SH-SY5Y (cell line): ENCODE results near the gene ZNF638.

ENCODE experiments used
- GATA2 ChIP-seq: IDR thresholded peaks from 2 replicates; pipeline ENCODE4 v1.6.1; 2011; ENCODE audit warnings: mild to moderate bottlenecking, low read depth, low read length
- GATA3 ChIP-seq: IDR thresholded peaks from 2 replicates; pipeline ENCODE4 v1.6.1; 2011; ENCODE audit warnings: low read depth, mild to moderate bottlenecking, low read length, moderate library complexity

Gene ZNF638

GRCh38 chr2:71417300-71418202 lies 86.0 kb downstream of the ZNF638 start:
- no peak for TF ChIP-seq GATA3

- TF ChIP-seq GATA2 (no peak), GATA3 (no peak)
Observed at GRCh38 chr2:71419145-71419544, 87.6 kb downstream of the ZNF638 start.

DNA sequence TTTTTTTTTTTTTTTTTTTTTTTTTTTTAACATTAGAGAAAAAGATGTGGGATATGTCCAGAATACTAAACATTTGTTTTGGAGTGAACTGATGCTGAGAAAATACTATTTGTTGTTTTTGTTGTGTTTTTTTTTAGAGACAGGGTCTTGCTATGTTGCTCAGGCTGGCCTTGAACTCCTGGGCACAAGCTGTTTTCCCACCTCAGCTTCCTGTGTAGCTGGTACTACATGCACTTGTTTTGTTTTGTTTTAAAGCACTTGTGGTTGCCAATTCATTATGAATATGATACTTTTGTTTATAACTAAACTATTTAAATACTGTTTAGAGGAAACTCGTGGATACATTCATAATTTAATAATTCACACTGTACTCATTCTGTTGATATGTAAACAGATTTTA lies 88.4 kb downstream of the ZNF638 start:
- TF ChIP-seq GATA2 (no peak), GATA3 (no peak)

DNA sequence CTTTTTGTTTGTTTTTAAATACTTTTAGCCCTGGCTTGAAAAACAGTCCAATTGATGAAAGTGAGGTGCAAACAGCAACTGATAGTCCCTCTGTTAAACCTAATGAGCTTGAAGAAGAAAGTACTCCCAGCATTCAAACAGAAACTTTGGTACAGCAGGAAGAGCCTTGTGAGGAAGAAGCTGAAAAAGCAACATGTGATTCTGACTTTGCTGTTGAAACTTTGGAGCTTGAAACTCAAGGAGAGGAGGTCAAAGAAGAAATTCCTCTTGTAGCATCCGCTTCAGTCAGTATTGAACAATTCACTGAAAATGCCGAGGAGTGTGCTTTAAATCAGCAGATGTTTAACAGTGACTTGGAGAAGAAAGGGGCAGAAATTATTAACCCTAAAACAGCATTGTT lies 91.2 kb downstream of the ZNF638 start:
- TF ChIP-seq GATA2 (no peak), GATA3 (no peak)

GRCh38 chr2:71423817-71424420 lies 92.3 kb downstream of the ZNF638 start:
- TF ChIP-seq GATA3 (no peak), GATA2 (no peak)

- no peak for TF ChIP-seq GATA2
Observed at GRCh38 chr2:71426721-71427120, 95.1 kb downstream of the ZNF638 start.

GRCh38 chr2:71428472-71429383 lies 97.1 kb downstream of the ZNF638 start:
- TF ChIP-seq GATA3, result no peak
- TF ChIP-seq GATA2, result no peak

- no peak for TF ChIP-seq GATA2
- TF ChIP-seq GATA3, result no peak
Observed at GRCh38 chr2:71446505-71446904, 114.9 kb downstream of the ZNF638 start.

- TF ChIP-seq GATA2 (no peak), GATA3 (no peak)
Observed at GRCh38 chr2:71449343-71449742, 117.8 kb downstream of the ZNF638 start.

GRCh38 chr2:71451705-71452104 lies 120.1 kb downstream of the ZNF638 start:
- TF ChIP-seq GATA2 (no peak), GATA3 (no peak)

GRCh38 chr2:71452565-71452964 lies 121.0 kb downstream of the ZNF638 start:
- TF ChIP-seq GATA2 (no peak), GATA3 (no peak)

DNA sequence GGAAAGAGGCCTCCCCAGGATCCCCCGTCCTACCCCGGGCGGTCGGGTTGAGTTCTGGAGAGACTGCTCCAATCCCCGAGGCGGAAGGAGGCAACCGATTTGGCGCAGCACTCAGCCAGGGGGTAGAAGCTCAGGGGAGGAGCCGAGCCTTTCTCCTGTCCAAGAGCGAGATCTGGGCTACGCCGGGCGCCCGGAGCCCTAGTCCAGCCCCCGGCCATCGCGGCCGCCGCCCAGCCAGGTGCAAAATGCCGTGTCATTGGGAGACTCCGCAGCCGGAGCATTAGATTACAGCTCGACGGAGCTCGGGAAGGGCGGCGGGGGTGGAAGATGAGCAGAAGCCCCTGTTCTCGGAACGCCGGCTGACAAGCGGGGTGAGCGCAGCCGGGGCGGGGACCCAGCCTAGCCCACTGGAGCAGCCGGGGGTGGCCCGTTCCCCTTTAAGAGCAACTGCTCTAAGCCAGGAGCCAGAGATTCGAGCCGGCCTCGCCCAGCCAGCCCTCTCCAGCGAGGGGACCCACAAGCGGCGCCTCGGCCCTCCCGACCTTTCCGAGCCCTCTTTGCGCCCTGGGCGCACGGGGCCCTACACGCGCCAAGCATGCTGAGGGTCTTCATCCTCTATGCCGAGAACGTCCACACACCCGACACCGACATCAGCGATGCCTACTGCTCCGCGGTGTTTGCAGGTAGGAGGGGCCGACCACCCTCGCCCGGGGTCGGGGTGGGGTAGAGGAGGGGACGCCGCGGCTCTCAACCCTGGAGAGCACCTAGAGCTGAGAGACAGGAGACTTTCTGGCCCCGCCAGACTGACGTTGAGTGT lies 122.0 kb downstream of the ZNF638 start, which contains the start of gene DYSF:
DYSF (plus strand) TSS at position 158 of the 817 bp plus-strand sequence.
- TF ChIP-seq GATA3 (no peak), GATA2 (no peak)

DNA sequence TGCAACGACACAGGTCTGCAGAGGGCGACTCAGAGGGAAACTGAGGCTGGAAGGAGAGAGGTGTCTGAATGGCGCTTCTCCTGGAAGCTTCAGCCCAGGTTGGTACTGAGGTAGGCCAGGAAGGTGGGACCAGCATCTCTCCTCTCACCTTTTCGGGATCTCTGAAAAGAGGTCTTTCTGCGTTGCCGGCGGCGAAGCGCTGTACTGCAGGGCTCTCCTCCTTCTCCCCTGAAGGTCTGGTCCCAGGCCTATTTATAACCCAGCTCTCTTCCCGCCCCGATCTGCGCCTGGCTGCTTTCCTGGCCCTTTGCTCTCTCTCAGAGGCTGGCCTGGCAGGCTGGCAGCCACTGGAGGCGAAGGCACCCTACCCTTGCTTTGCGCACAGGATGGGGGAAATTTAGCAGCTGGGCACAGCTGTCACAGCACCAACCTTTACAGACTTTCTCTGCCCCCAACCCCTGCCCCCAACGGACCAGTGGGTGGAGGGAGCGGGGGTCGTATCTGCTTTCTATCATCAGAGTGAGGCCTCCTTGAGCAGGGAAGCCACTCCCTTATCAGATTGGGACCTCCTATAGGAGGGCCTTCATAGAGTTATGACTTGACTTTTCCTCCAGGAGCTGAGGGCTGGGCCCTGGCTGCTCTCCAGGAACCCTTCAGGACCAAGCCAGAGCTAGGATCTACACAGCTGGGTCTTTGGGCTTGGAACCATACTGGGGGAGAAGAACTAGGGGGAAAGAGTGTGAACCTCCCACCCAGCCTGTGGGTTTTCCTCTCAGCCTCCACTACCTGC lies 122.8 kb downstream of the ZNF638 start:
- TF ChIP-seq GATA2, result no peak
- TF ChIP-seq GATA3, result no peak
